ENCODE measurements around the gene TGFBR3.

- TF ChIP-seq EZH2 (IDR thresholded peaks at IDR 0.05; ENCODE audit: insufficient read depth, poor library complexity, severe bottlenecking), result no peak
- TF ChIP-seq EZH2phosphoT487 (IDR thresholded peaks at IDR 0.05; ENCODE audit: insufficient read depth, low read depth), result no peak
Observed at GRCh38 chr1:91725989-91726721, 159.8 kb downstream of the TGFBR3 start.

Measured in GM23248 (cell line).